Measurements from ENCODE around the gene ADGRD1.

Gene ADGRD1

DNA sequence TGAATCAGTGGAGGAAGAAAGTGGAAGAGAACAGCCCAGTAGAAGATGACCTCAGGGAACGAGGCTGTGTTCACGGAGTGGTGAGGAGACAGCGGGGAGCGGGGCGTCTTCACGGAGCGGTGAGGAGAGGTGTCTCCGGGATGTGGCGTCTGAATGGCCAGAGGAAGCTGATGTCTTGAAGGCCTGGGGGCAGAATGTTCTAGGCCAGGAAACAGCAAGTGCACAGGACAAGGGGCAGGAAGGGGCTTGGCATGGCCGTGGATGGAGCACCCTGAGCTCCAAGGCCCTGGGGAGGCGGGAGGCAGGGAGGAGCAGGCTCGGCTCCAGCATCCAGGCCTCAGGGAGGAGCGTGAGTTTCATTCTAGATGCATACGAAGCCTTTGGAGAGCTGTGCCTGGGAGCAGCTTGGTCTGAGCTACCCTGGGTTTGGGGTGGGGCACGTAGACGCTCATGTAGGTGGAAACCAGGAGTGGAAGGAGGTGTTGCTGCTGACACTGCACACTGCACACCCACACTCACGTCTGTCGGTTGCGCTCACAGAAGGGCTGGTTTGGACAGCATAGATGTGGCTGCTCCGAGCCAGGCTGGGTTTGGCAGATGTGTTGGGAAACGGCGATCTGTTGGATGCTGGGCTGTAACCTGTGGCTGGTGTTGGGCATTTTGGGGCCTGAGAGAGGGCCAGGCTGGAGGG, 131.6 kb downstream of the ADGRD1 start:
- TF ChIP-seq, protein P1, sequence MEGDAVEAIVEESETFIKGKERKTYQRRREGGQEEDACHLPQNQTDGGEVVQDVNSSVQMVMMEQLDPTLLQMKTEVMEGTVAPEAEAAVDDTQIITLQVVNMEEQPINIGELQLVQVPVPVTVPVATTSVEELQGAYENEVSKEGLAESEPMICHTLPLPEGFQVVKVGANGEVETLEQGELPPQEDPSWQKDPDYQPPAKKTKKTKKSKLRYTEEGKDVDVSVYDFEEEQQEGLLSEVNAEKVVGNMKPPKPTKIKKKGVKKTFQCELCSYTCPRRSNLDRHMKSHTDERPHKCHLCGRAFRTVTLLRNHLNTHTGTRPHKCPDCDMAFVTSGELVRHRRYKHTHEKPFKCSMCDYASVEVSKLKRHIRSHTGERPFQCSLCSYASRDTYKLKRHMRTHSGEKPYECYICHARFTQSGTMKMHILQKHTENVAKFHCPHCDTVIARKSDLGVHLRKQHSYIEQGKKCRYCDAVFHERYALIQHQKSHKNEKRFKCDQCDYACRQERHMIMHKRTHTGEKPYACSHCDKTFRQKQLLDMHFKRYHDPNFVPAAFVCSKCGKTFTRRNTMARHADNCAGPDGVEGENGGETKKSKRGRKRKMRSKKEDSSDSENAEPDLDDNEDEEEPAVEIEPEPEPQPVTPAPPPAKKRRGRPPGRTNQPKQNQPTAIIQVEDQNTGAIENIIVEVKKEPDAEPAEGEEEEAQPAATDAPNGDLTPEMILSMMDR (IDR thresholded peaks at IDR 0.05; ENCODE audit: borderline replicate concordance, insufficient read depth, low read depth, low read length) = no peak
- H3K4me3 ChIP-seq (ENCODE audit: low read depth, low read length) = no peak overlapping the region

DNA sequence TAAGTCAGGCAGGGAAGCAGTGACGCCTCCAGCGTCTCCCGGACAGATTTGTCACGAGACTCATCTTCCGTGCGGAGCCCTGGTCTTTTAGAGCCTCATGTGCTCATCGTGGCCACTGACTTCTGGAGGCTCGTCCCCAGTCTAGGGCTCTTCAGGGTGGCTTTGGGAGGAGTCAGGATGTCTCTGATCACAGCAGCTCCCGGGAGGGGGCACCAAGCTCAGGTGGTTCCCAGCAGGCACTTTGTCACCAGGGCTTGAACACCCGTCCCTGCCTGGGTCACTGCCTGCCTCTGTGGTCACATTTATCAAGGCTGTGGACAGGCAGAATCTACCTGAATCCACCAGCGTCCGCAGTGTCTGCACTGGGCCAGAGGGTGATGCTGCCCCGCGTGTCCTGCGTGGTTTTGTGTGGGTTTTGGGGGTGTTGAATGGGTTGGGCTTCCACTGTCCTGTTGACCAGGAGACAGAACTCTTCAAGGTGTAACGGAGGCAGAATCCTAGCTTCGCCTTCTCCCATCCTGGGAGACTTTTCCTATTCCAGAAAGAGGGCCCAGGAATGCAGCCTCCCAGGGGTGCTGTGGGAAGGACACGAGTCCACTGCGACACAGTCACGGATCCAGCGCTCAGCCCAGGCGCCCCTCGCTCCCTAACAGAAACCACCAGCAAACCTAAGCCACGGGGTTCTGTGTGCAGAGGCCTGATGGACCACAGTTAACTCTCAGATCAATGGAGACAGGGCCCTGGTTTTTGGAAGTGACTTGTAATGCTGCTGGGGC, 132.3 kb downstream of the ADGRD1 start:
- no peak overlapping the region for H3K4me3 ChIP-seq (ENCODE audit: low read depth, low read length)
- TF ChIP-seq, protein P1 (IDR thresholded peaks at IDR 0.05; ENCODE audit: borderline replicate concordance, insufficient read depth, low read depth, low read length) = no peak

- no peak overlapping the region for H3K4me3 ChIP-seq (ENCODE audit: low read depth, low read length)
- TF ChIP-seq, protein P1 (IDR thresholded peaks at IDR 0.05; ENCODE audit: borderline replicate concordance, insufficient read depth, low read depth, low read length) = no peak
These were observed 133.7 kb downstream of the ADGRD1 start for GRCh38 chr12:131087302-131087818.

GRCh38 chr12:131087991-131088700, 134.4 kb downstream of the ADGRD1 start:
- H3K4me3 ChIP-seq (ENCODE audit: low read depth, low read length) = no peak overlapping the region
- TF ChIP-seq, protein P1 (IDR thresholded peaks at IDR 0.05; ENCODE audit: borderline replicate concordance, insufficient read depth, low read depth, low read length) = no peak

DNA sequence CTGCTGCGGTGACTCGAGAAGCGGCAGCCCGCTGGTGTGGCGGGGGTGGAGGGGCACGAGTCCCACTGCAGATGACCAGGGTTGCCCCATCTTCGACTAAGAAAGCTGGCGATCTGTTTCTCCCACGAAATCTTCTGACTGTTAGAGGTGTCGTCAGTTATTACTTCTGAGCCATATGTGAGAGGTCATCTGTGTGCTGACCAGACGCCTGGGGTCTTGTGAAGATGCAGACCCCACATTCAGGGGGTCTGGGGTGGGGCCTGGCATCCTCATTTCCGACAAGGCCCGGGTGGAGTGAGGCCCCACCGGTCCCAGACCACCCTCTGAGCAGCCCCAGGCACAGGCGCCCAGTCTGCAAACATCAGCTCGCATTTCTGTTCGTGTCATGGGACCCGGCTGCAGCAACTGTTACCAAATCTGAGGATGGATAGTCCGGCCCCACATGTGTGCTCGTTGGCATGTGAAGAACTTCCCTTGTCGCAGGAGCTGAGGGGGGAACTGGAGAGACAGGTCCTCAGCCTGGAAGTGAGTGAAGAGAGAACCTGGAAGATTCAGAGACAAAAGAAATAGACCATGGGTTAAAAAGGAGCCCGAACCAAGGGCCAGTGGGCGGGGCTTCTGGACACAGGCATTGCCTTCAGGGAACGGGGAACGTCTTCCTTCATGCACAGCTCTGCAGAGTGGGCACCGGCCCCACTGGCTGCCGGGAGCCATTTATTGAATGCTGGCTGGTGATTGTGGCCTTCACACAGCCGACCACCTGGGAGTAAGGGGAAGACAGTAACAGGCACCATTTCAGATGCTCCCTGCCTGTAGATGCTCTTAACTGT, 135.2 kb downstream of the ADGRD1 start:
- TF ChIP-seq, protein P1 (IDR thresholded peaks at IDR 0.05; ENCODE audit: borderline replicate concordance, insufficient read depth, low read depth, low read length) = no peak
- H3K4me3 ChIP-seq (ENCODE audit: low read depth, low read length) = no peak overlapping the region

- H3K4me3 ChIP-seq (ENCODE audit: low read depth, low read length) = no peak overlapping the region
- TF ChIP-seq, protein P1 (IDR thresholded peaks at IDR 0.05; ENCODE audit: borderline replicate concordance, insufficient read depth, low read depth, low read length) = no peak
These were observed 136.0 kb downstream of the ADGRD1 start for GRCh38 chr12:131089531-131090273.

Data from GM12875 (cell line).